ENCODE data around the gene GP1BA.
A peak's percentile ranks its signal among the peaks of the same experiment; 100 is the strongest.

Gene GP1BA

GRCh38 chr17:4978726-4979125 lies 46.6 kb downstream of the GP1BA start:
- no peak for DNase-seq

- peak; percentile 59 for DNase-seq
Observed at GRCh38 chr17:4980644-4981216, 48.7 kb downstream of the GP1BA start.

- no peak for DNase-seq
Observed at GRCh38 chr17:4982305-4982704, 50.2 kb downstream of the GP1BA start.
